CD4-positive, alpha-beta T cell (primary cell): Measurements from ENCODE around the gene CHD3. TPM values are rescaled to one million over a fixed set of nuclear protein-coding genes. Genes with fewer than 3 reads are reported as not detected.
A peak's percentile ranks its signal among the peaks of the same experiment; 100 is the strongest.

Source experiments
- ATAC-seq: fragments of 200-7000 bp; cut with Tn5 transposase; one replicate; pipeline ENCODE4 v1.10.0; 2022; ENCODE audit warnings: mild to moderate bottlenecking; ENCODE audit not compliant: poor library complexity
- CTCF ChIA-PET: fragments of 350-600 bp; sonication (Branson Sonifier 250); formaldehyde crosslinking; loops from one replicate; lab custom pipeline; 2021; ENCODE audit warnings: antibody characterized with exemption, inconsistent platforms; lab: Charles Lee
- POLR2A ChIA-PET: fragments of 350-600 bp; sonication (Branson Sonifier 250); formaldehyde crosslinking; loops from one replicate; lab custom pipeline; 2021; ENCODE audit warnings: antibody characterized with exemption, inconsistent platforms; lab: Charles Lee
- DNase-seq, 14 experiments: peaks; one replicate each; pipeline ENCODE4 v3.0.0-alpha.2; 2013 to 2020; ENCODE audit warnings: mixed read lengths in 2 of 14
- H3K27ac ChIP-seq, 2 donors: one replicate each; pipeline versions ENCODE4 v1.5.1 to v1.7.0; 2013; ENCODE audit warnings: low read length in 2 of 2, low read depth in 1 of 2, mild to moderate bottlenecking in 1 of 2
- H3K27me3 ChIP-seq, 2 experiments: 1 replicate in 1 of 2; 2 replicates in 1 of 2; pipeline versions ENCODE4 v1.6.1 to v1.7.0; 2013; ENCODE audit warnings: low read length in 2 of 2, control low read depth in 1 of 2, mild to moderate bottlenecking in 1 of 2, moderate library complexity in 1 of 2; ENCODE audit not compliant: insufficient read depth in 2 of 2, control insufficient read depth in 1 of 2
- H3K36me3 ChIP-seq: one replicate; pipeline ENCODE4 v1.6.1; 2013; ENCODE audit warnings: low read length, control low read depth; ENCODE audit not compliant: insufficient read depth
- H3K4me1 ChIP-seq: one replicate; pipeline ENCODE4 v1.6.1; 2013; ENCODE audit warnings: low read length, control low read depth; ENCODE audit not compliant: insufficient read depth
- H3K4me3 ChIP-seq: one replicate; pipeline ENCODE4 v1.5.1; 2013; ENCODE audit warnings: mild to moderate bottlenecking, low read length, moderate library complexity
- H3K9me3 ChIP-seq, 2 experiments: 1 replicate in 1 of 2; 2 replicates in 1 of 2; pipeline versions ENCODE4 v1.6.1 to v1.7.0; 2013; ENCODE audit warnings: low read length in 2 of 2, mild to moderate bottlenecking in 2 of 2, control low read depth in 1 of 2, moderate library complexity in 1 of 2; ENCODE audit not compliant: control insufficient read depth in 1 of 2, insufficient read depth in 1 of 2
- H3K27ac Mint-ChIP-seq: one replicate; pipeline ENCODE4 v1.8.0; 2020; ENCODE audit warnings: mixed read lengths
- H3K27me3 Mint-ChIP-seq: one replicate; pipeline ENCODE4 v1.8.0; 2021; ENCODE audit warnings: mixed read lengths
- H3K36me3 Mint-ChIP-seq: one replicate; pipeline ENCODE4 v1.8.0; 2021; ENCODE audit warnings: low read depth, mixed read lengths
- H3K4me1 Mint-ChIP-seq: one replicate; pipeline ENCODE4 v1.8.0; 2021; ENCODE audit warnings: low read depth, mixed read lengths
- H3K4me3 Mint-ChIP-seq: one replicate; pipeline ENCODE4 v1.8.0; 2020; ENCODE audit warnings: mild to moderate bottlenecking, mixed read lengths
- H3K9me3 Mint-ChIP-seq: one replicate; pipeline ENCODE4 v1.8.0; 2020; ENCODE audit warnings: mixed read lengths
- CTCF ChIP-seq: fragments of 200-600 bp; IDR thresholded peaks from one replicate; pipeline ENCODE4 v1.8.0; 2022; ENCODE audit warnings: antibody characterized with exemption, mild to moderate bottlenecking
- intact Hi-C, 2 experiments: fragments of 100-400 bp; cut with DNase I in 1 of 2; cut with micrococcal nuclease in 1 of 2; formaldehyde crosslinking; loops; one replicate each; pipeline versions ENCODE4 v1.15.1 to v1.9.0; 2023 to 2025; cut with DNase I, micrococcal nuclease
- polyA plus RNA-seq, 2 donors: library from polyadenylated mRNA; unstranded; fragments of 120-200 nt; gene quantifications; one replicate each; pipeline ENCODE4 v1.2.1, GENCODE V29; 2013
- total RNA-seq, 174 experiments: library from RNA in 2 of 174; stranded (reverse) in 2 of 174; gene quantifications; one replicate each; pipeline ENCODE4 v1.2.3 and lab custom pipeline; 2021 to 2026

CHD3 gene
- total RNA-seq, result 100 to 1,000 TPM; 263 to 297 TPM
- 214 TPM for polyA plus RNA-seq (2013, experiment 1 of 2)
- 244 TPM for polyA plus RNA-seq (2013, experiment 2 of 2)
- total RNA-seq (lab: John Stamatoyannopoulos, UW), result 251 to 760 (median 516) reads per million in 172 experiments

- peak in 13 of 14 experiments; percentile 18 to 68 (median 34) for DNase-seq
Measured at GRCh38 chr17:7888184-7888920, at the start of gene CHD3. Gene CHD3 (plus strand): TSS chr17:7888789. CDS start chr17:7889001, 212 bp downstream.

DNA sequence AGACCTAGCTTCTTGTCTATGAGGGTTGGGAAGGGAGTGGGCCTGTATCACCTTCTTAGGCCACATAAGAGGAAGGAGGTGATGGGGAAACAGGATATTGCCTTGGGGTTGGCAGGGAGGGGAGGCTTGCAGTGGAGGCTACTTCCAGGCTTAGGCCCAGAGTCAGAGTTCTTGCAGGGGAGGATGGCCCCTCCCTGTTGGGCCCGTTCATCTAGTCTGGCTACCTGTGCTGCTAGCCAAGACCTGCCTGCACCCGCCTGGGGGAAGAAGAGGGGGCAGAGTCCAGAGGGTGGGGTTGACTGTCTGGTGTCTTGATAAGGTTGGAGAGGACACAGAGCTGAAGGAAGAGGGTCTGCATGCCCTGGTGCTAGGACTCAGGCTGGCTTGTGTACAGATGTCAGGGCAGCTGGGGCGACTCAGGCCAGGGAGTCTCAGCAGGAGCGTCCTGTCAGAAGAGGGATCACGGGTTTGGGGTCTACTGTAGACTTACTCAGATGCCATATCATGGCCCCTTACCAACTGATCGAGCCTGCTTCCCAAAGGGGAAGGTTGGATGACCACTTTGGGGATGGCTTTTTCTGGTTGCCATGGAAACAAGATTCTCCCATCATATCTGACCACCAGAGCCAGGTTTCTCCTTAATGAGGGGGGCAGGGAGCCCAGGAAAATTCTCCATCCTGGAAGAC lies 49.3 kb upstream of the CHD3 start:
- Histone ChIP-seq H3K4me3 (no peak overlapping the region), H3K27ac (peak overlapping the region; percentile 28 to 100), H3K36me3 (peaks cover 12% of the 10 kb centered on the region), H3K9me3 (no peaks in the 10 kb centered on the region), H3K27me3 (no peaks in the 10 kb centered on the region), H3K4me1 (peaks cover 86% of the 10 kb centered on the region)
- H3K4me3 Mint-ChIP-seq, result peak overlapping the region; percentile 85
- intact Hi-C loops, result loop anchor here (5.0 to 10.0 kb wide), 3 partner anchors 152 to 318 kb away; partner anchors contain the start of genes PER1 (in 1 of the 2), TP53 (in 1 of the 2) and WRAP53 (in 1 of the 2)
- ATAC-seq (no peak), DNase-seq (peak in 3 of 14 experiments; percentile 36 to 60 (median 49))
- no peaks in the 10 kb centered on the region for H3K9me3 Mint-ChIP-seq
- H3K4me1 Mint-ChIP-seq, result peaks cover 63% of the 10 kb centered on the region
- H3K27ac Mint-ChIP-seq, result peak overlapping the region; percentile 90
- POLR2A ChIA-PET, result interaction anchor here (0.6 to 10.1 kb wide), 4 partner anchors 12 to 151 kb away, joined by 3 to 79 read pairs (median 3); partner anchors contain the start of genes CYB5D1, NAA38 and RNF227
- TF ChIP-seq CTCF, result no peak
- CTCF ChIA-PET, result interaction anchor here (1.1 kb wide), 1 partner anchor 152 kb away, joined by 3 read pairs; no protein-coding TSS in a partner anchor
- peaks cover 10% of the 10 kb centered on the region for H3K27me3 Mint-ChIP-seq
- H3K36me3 Mint-ChIP-seq, result peaks cover 60% of the 10 kb centered on the region

More at GRCh38 chr17:7888184-7888920, at the start of gene CHD3:
- no peak within 1 kb of the TSS for H3K27ac Mint-ChIP-seq
- peak within 1 kb of the TSS; percentile 98 for H3K4me3 ChIP-seq
- peak; percentile 19 for ATAC-seq
- ChIA-PET CTCF (interaction anchor here (0.6 kb wide), 1 partner anchor 13 kb away, joined by 4 read pairs; no protein-coding TSS in a partner anchor), POLR2A (interaction anchor here (0.6 to 0.7 kb wide), 2 partner anchors 28 to 29 kb away, joined by 3 read pairs; partner anchors contain the start of gene RNF227)
- intact Hi-C loops, result loop anchor here (2.0 to 5.0 kb wide), 3 partner anchors 24 to 44 kb away; partner anchors contain the start of genes CNTROB (in 1 of the 2) and TRAPPC1 (in 1 of the 2)
- H3K36me3 ChIP-seq, result peaks cover 37% of the 10 kb centered on the region
- peak within 1 kb of the TSS; percentile 75 to 96 for H3K27ac ChIP-seq
- H3K4me3 Mint-ChIP-seq, result no peak within 1 kb of the TSS
- H3K4me1 ChIP-seq, result peaks cover 44% of the 10 kb centered on the region
- TF ChIP-seq CTCF, result no peak
- H3K4me1 Mint-ChIP-seq, result peaks cover 6% of the 10 kb centered on the region
- H3K27me3 ChIP-seq, result no peaks in the 10 kb centered on the region
- no peaks in the 10 kb centered on the region for H3K9me3 Mint-ChIP-seq
- no peaks in the 10 kb centered on the region for H3K27me3 Mint-ChIP-seq
- peaks cover 9% of the 10 kb centered on the region for H3K36me3 Mint-ChIP-seq
- H3K9me3 ChIP-seq, result no peaks in the 10 kb centered on the region

GRCh38 chr17:7839876-7840261 lies 48.7 kb upstream of the CHD3 start:
- CTCF ChIA-PET, result no interaction called here
- intact Hi-C loops, result loop anchor here (5.0 to 10.0 kb wide), 6 partner anchors 153 to 605 kb away; partner anchors contain the start of genes DVL2 (in 2 of the 2), PHF23 (in 2 of the 2), TP53 (in 2 of the 2) and WRAP53 (in 2 of the 2)
- peaks cover 55% of the 10 kb centered on the region for H3K36me3 Mint-ChIP-seq

More at GRCh38 chr17:7839876-7840261, 48.7 kb upstream of the CHD3 start:
- Histone ChIP-seq H3K36me3 (peaks cover 12% of the 10 kb centered on the region), H3K27ac (peak overlapping the region; percentile 5 to 100), H3K4me3 (no peak overlapping the region), H3K27me3 (no peaks in the 10 kb centered on the region), H3K9me3 (no peaks in the 10 kb centered on the region), H3K4me1 (peaks cover 88% of the 10 kb centered on the region)
- Mint-ChIP-seq H3K27me3 (peaks cover 10% of the 10 kb centered on the region), H3K4me1 (peaks cover 63% of the 10 kb centered on the region), H3K9me3 (no peaks in the 10 kb centered on the region), H3K4me3 (peak overlapping the region; percentile 85), H3K27ac (peak overlapping the region; percentile 90)
- DNase-seq, result peak in 3 of 14 experiments; percentile 35 to 68 (median 46)
- POLR2A ChIA-PET, result interaction anchor here (10.1 kb wide), 1 partner anchor 17 kb away, joined by 79 read pairs; the partner anchor contains the start of genes CYB5D1 and NAA38
- TF ChIP-seq CTCF, result no peak
- ATAC-seq, result no peak
